WTC11 (cell line): ENCODE measurements around the gene BRPF1. TPM values are rescaled to one million over a fixed set of nuclear protein-coding genes. Genes with fewer than 3 reads are reported as not detected.

Experiments
- ATAC-seq: fragments of 200-7000 bp; cut with Tn5 transposase; 2 replicates; pipeline ENCODE4 v1.10.0; 2021; ENCODE audit warnings: mild to moderate bottlenecking, moderate library complexity
- CTCF ChIA-PET: fragments of 300-600 bp; sonication (Branson Sonifier 250); formaldehyde crosslinking; loops from one replicate; lab custom pipeline; 2021; ENCODE audit warnings: antibody characterized with exemption; lab: Charles Lee
- POLR2A ChIA-PET: fragments of 350-600 bp; sonication (Branson Sonifier 250); formaldehyde crosslinking; loops from one replicate; lab custom pipeline; 2021; ENCODE audit warnings: antibody characterized with exemption; lab: Charles Lee
- DNase-seq: peaks from one replicate; pipeline ENCODE4 v3.0.0; 2021; ENCODE audit warnings: low spot score
- H3K27ac Mint-ChIP-seq: 2 replicates; pipeline ENCODE4 v1.8.0; 2021; ENCODE audit warnings: mixed read lengths
- H3K27me3 Mint-ChIP-seq: 2 replicates; pipeline ENCODE4 v1.8.0; 2021; ENCODE audit warnings: low read depth, mild to moderate bottlenecking, moderate library complexity, mixed read lengths
- H3K36me3 Mint-ChIP-seq: 2 replicates; pipeline ENCODE4 v1.8.0; 2021; ENCODE audit warnings: mixed read lengths
- H3K4me1 Mint-ChIP-seq: 2 replicates; pipeline ENCODE4 v1.8.0; 2022; ENCODE audit warnings: mixed read lengths
- H3K4me3 Mint-ChIP-seq: 2 replicates; pipeline ENCODE4 v1.8.0; 2021; ENCODE audit warnings: mild to moderate bottlenecking, moderate library complexity, mixed read lengths
- H3K9me3 Mint-ChIP-seq: 2 replicates; pipeline ENCODE4 v1.8.0; 2021; ENCODE audit warnings: mixed read lengths
- CDX4 ChIP-seq: fragments of 250-450 bp; sonication (Bioruptor Pico); IDR thresholded peaks from 2 replicates; pipeline ENCODE4 v1.9.0; 2021; ENCODE audit warnings: moderate library complexity, mild to moderate bottlenecking, inconsistent platforms, borderline replicate concordance
- CREM ChIP-seq: sonication (generic); formaldehyde crosslinking; IDR thresholded peaks from 2 replicates; pipeline ENCODE4 v1.8.1; 2022; ENCODE audit warnings: mild to moderate bottlenecking, missing genetic modification reagents, moderate library complexity
- E2F1 ChIP-seq: sonication (generic); formaldehyde crosslinking; IDR thresholded peaks from 2 replicates; pipeline ENCODE4 v1.8.0; 2022; ENCODE audit warnings: mild to moderate bottlenecking, missing genetic modification reagents
- ERG ChIP-seq: fragments of 250-450 bp; sonication (Bioruptor Pico); IDR thresholded peaks from 2 replicates; pipeline ENCODE4 v1.8.0; 2021; ENCODE audit warnings: mild to moderate bottlenecking
- FOXJ3 ChIP-seq: sonication (generic); formaldehyde crosslinking; IDR thresholded peaks from 2 replicates; pipeline ENCODE4 v1.9.0; 2021; ENCODE audit warnings: missing genetic modification reagents, mild to moderate bottlenecking, borderline replicate concordance
- GABPB1 ChIP-seq: sonication (generic); formaldehyde crosslinking; IDR thresholded peaks from 2 replicates; pipeline ENCODE4 v1.8.1; 2023; ENCODE audit warnings: mild to moderate bottlenecking, missing genetic modification reagents
- JAZF1 ChIP-seq: fragments of 250-450 bp; sonication (Bioruptor Pico); IDR thresholded peaks from 2 replicates; pipeline ENCODE4 v1.9.0; 2021; ENCODE audit warnings: moderate library complexity, mild to moderate bottlenecking, inconsistent platforms
- JUN ChIP-seq: sonication (generic); formaldehyde crosslinking; IDR thresholded peaks from 2 replicates; pipeline ENCODE4 v1.8.0; 2023; ENCODE audit warnings: mild to moderate bottlenecking, missing genetic modification reagents
- MLX ChIP-seq: sonication (generic); formaldehyde crosslinking; IDR thresholded peaks from 2 replicates; pipeline ENCODE4 v1.8.1; 2023; ENCODE audit warnings: mild to moderate bottlenecking, missing genetic modification reagents, moderate library complexity
- MYBL2 ChIP-seq: sonication (generic); formaldehyde crosslinking; IDR thresholded peaks from 2 replicates; pipeline ENCODE4 v1.8.1; 2023; ENCODE audit warnings: mild to moderate bottlenecking, moderate library complexity, missing genetic modification reagents
- NR1H2 ChIP-seq: sonication (generic); formaldehyde crosslinking; IDR thresholded peaks from 2 replicates; pipeline ENCODE4 v1.9.0; 2021; ENCODE audit warnings: mild to moderate bottlenecking, moderate library complexity, missing genetic modification reagents
- RORB ChIP-seq: fragments of 250-450 bp; sonication (Bioruptor Pico); IDR thresholded peaks from 2 replicates; pipeline ENCODE4 v1.9.0; 2021; ENCODE audit warnings: mild to moderate bottlenecking
- SMAD4 ChIP-seq: sonication (generic); formaldehyde crosslinking; IDR thresholded peaks from 2 replicates; pipeline ENCODE4 v1.8.0; 2022; ENCODE audit warnings: mild to moderate bottlenecking, missing genetic modification reagents
- SP1 ChIP-seq: sonication (generic); formaldehyde crosslinking; conservative IDR thresholded peaks from 2 replicates; pipeline ENCODE4 v1.8.1; 2022; ENCODE audit warnings: missing genetic modification reagents
- USF1 ChIP-seq: sonication (generic); formaldehyde crosslinking; IDR thresholded peaks from 2 replicates; pipeline ENCODE4 v1.8.0; 2022; ENCODE audit warnings: mild to moderate bottlenecking, missing genetic modification reagents
- USF2 ChIP-seq: sonication (generic); formaldehyde crosslinking; IDR thresholded peaks from 2 replicates; pipeline ENCODE4 v1.8.1; 2023; ENCODE audit warnings: mild to moderate bottlenecking, missing genetic modification reagents, moderate library complexity
- ZNF121 ChIP-seq: sonication (generic); formaldehyde crosslinking; IDR thresholded peaks from 2 replicates; pipeline ENCODE4 v1.8.0; 2023; ENCODE audit warnings: missing genetic modification reagents
- total RNA-seq: library from RNA; stranded (reverse); gene quantifications from 3 replicates; pipeline ENCODE4 v1.2.3, GENCODE V29; 2021
- TF ChIP-seq, protein P1 (sequence below): fragments of 250-450 bp; sonication (Bioruptor Pico); IDR thresholded peaks from 2 replicates; pipeline ENCODE4 v1.9.0; 2021; ENCODE audit warnings: mild to moderate bottlenecking
- TF ChIP-seq, protein P2 (sequence below): fragments of 250-450 bp; sonication (Bioruptor Pico); IDR thresholded peaks from 2 replicates; pipeline ENCODE4 v1.9.0; 2021; ENCODE audit warnings: mild to moderate bottlenecking
- TF ChIP-seq, protein P3 (sequence below): sonication (generic); formaldehyde crosslinking; IDR thresholded peaks from 2 replicates; pipeline ENCODE4 v1.8.1; 2023; ENCODE audit warnings: mild to moderate bottlenecking, missing genetic modification reagents

Gene BRPF1
- total RNA-seq, 1 experiment from 2014 or later = 22.8 TPM

- CTCF ChIA-PET = no interaction called here
- Mint-ChIP-seq H3K27ac (no peak overlapping the region), H3K27me3 (peaks cover 26% of the 10 kb centered on the region), H3K36me3 (peaks cover 30% of the 10 kb centered on the region), H3K4me3 (no peak overlapping the region)
- no peak for DNase-seq
- ATAC-seq = no peak
- no peak for TF ChIP-seq E2F1 (CRISPR knock-in tag)
- no peak for TF ChIP-seq FOXJ3 (CRISPR knock-in tag)
- TF ChIP-seq JAZF1 = no peak
- TF ChIP-seq MYBL2 = no peak
- TF ChIP-seq JUN (CRISPR knock-in tag) = no peak
- TF ChIP-seq, all 79 proteins: peak for 0
- Mint-ChIP-seq H3K4me1 (no peaks in the 10 kb centered on the region), H3K9me3 (no peaks in the 10 kb centered on the region)
- POLR2A ChIA-PET = interaction anchor here (1.0 kb wide), 1 partner anchor 30 kb away, joined by 3 read pairs; the partner anchor contains the start of gene OGG1
Observed at GRCh38 chr3:9779721-9780457, 48.4 kb downstream of the BRPF1 start.

GRCh38 chr3:9780458-9780812 is 48.9 kb downstream of the BRPF1 start:
- ATAC-seq = no peak
- TF ChIP-seq MLX (CRISPR knock-in tag) (no peak), ZNF121 (no peak), JAZF1 (no peak), CREM (no peak), SP1 (no peak), GABPB1 (CRISPR knock-in tag) (no peak)
- TF ChIP-seq, protein P1, sequence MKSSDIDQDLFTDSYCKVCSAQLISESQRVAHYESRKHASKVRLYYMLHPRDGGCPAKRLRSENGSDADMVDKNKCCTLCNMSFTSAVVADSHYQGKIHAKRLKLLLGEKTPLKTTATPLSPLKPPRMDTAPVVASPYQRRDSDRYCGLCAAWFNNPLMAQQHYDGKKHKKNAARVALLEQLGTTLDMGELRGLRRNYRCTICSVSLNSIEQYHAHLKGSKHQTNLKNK (CRISPR knock-in tag) = no peak
- TF ChIP-seq, protein P2, sequence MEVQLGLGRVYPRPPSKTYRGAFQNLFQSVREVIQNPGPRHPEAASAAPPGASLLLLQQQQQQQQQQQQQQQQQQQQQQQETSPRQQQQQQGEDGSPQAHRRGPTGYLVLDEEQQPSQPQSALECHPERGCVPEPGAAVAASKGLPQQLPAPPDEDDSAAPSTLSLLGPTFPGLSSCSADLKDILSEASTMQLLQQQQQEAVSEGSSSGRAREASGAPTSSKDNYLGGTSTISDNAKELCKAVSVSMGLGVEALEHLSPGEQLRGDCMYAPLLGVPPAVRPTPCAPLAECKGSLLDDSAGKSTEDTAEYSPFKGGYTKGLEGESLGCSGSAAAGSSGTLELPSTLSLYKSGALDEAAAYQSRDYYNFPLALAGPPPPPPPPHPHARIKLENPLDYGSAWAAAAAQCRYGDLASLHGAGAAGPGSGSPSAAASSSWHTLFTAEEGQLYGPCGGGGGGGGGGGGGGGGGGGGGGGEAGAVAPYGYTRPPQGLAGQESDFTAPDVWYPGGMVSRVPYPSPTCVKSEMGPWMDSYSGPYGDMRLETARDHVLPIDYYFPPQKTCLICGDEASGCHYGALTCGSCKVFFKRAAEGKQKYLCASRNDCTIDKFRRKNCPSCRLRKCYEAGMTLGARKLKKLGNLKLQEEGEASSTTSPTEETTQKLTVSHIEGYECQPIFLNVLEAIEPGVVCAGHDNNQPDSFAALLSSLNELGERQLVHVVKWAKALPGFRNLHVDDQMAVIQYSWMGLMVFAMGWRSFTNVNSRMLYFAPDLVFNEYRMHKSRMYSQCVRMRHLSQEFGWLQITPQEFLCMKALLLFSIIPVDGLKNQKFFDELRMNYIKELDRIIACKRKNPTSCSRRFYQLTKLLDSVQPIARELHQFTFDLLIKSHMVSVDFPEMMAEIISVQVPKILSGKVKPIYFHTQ (CRISPR knock-in tag) = no peak
- TF ChIP-seq, protein P3, sequence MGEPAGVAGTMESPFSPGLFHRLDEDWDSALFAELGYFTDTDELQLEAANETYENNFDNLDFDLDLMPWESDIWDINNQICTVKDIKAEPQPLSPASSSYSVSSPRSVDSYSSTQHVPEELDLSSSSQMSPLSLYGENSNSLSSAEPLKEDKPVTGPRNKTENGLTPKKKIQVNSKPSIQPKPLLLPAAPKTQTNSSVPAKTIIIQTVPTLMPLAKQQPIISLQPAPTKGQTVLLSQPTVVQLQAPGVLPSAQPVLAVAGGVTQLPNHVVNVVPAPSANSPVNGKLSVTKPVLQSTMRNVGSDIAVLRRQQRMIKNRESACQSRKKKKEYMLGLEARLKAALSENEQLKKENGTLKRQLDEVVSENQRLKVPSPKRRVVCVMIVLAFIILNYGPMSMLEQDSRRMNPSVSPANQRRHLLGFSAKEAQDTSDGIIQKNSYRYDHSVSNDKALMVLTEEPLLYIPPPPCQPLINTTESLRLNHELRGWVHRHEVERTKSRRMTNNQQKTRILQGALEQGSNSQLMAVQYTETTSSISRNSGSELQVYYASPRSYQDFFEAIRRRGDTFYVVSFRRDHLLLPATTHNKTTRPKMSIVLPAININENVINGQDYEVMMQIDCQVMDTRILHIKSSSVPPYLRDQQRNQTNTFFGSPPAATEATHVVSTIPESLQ = no peak
- TF ChIP-seq, all 79 proteins: peak for 0
- no peaks in the 10 kb centered on the region for H3K9me3 Mint-ChIP-seq
- DNase-seq = no peak
- no peaks in the 10 kb centered on the region for H3K4me1 Mint-ChIP-seq
- H3K27me3 Mint-ChIP-seq = peaks cover 21% of the 10 kb centered on the region
- H3K36me3 Mint-ChIP-seq = peaks cover 36% of the 10 kb centered on the region
- no peak overlapping the region for H3K27ac Mint-ChIP-seq
- ChIA-PET POLR2A (interaction anchor here (1.0 kb wide), 1 partner anchor 31 kb away, joined by 3 read pairs; the partner anchor contains the start of gene OGG1), CTCF (no interaction called here)
- H3K4me3 Mint-ChIP-seq = no peak overlapping the region

- ATAC-seq = no peak
- POLR2A ChIA-PET = interaction anchor here (1.0 kb wide), 1 partner anchor 31 kb away, joined by 3 read pairs; the partner anchor contains the start of gene OGG1
- Mint-ChIP-seq H3K4me1 (no peaks in the 10 kb centered on the region), H3K27ac (no peak overlapping the region), H3K27me3 (peaks cover 16% of the 10 kb centered on the region), H3K4me3 (no peak overlapping the region), H3K36me3 (peaks cover 40% of the 10 kb centered on the region), H3K9me3 (no peaks in the 10 kb centered on the region)
- CTCF ChIA-PET = interaction anchor here (0.9 kb wide), 1 partner anchor 54 kb away, joined by 3 read pairs; no protein-coding TSS in a partner anchor
- DNase-seq = no peak
- TF ChIP-seq MLX (CRISPR knock-in tag) (no peak), CDX4 (CRISPR knock-in tag) (no peak), USF1 (CRISPR knock-in tag) (no peak), MYBL2 (no peak), RORB (no peak), USF2 (CRISPR knock-in tag) (no peak), NR1H2 (CRISPR knock-in tag) (no peak), SMAD4 (no peak), ERG (CRISPR knock-in tag) (no peak)
Observed at GRCh38 chr3:9780910-9781309, 49.4 kb downstream of the BRPF1 start.
